HG03066 (cell line): ENCODE data around the gene MED12L.
"Not testable (repeated sequence)": the region's sequence is repeated elsewhere in the genome, so short reads cannot be mapped to it uniquely, and the experiment has no call there.

Experiments used
- ATAC-seq: cut with Tn5 transposase; IDR thresholded peaks from one replicate; pipeline ENCODE4 v1.9.1; 2021; ENCODE audit warnings: low read depth; ENCODE audit not compliant: unreplicated experiment

MED12L gene

DNA sequence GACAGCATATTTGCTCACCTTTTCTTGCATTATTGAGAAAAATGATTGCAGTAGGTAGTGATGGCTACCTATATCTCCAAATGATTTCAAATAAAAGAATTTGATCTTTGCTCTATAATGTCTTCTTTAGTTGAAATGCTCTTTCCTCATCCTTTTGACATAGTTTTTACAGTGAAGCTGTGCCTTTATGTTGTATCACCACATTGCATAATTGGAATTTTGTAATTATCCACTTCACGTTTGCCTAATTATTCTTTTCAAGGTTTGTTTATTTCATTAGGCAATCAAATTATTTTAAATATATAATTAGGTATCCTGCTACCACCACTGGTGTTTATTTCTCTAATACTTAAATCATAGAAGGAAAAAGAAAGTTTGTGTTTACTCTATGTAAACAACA is 265.2 kb downstream of the MED12L start:
- no peak for ATAC-seq

DNA sequence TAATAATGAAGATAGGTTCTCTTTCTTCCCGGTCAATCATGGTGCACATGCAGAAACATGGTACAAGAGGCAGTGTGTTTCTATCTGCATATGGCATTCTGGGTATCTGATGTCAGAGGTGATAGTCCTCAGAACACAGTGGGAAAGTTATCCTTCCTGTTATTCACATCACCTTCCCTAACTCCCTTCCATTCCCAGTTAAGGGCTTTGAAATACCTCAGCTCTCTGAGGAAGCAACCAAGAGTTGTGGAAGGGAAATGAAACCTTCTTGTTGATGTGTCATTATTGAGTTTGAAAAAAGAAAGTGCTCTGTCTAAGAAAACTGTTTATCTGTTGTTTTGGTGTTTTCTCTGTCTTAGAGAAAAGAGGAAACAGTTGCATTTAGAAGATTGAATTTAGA is 265.8 kb downstream of the MED12L start:
- peak; percentile 94 for ATAC-seq

DNA sequence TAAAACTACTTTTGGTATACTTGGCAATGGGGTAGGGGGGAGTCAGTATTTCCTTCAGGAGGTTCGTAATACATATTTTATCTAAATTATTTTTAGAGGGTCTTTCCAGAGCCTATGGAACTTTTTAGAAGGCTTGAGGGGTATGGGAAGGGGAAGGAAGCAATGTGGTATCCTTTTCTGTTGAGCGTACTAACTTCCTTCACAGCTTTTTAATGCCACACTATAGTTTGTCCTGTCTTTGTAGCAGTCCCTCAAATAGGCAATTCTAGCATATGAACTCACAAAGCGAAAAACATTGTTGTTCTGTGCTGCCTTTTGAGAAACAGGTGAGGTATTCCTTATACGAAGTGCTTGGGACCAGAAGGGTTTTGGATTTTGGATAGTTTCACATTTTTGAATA is 266.2 kb downstream of the MED12L start:
- peak; percentile 13 for ATAC-seq

DNA sequence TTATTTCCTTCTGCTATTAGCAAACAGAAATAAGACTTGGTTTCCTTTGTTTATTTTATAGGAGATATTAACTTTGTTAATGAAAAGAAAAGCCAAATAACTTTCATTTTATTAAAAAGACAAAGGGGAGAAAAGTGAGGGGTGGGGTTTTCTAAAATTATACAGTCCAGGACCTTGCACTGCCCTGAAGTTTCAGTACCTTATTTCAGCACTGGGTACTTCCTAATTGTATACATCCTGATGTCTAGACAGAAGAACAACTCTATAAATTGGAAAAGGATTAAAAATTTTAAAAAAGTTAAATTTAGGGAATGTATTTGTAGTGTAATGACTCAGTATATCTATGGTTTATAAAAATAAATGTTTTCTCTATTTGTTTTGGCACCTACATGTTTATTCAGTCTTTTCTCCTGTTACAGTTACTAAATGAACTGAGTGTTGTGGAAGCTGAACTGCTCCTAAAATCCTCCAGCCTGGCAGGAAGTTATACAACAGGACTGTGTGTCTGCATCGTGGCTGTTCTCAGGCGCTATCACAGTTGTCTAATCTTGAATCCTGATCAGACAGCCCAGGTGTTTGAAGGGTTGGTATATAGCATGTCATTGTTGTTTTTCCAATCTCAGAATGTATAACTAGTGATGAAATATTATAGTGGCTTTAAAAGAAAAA is 271.5 kb downstream of the MED12L start:
- ATAC-seq = no peak

DNA sequence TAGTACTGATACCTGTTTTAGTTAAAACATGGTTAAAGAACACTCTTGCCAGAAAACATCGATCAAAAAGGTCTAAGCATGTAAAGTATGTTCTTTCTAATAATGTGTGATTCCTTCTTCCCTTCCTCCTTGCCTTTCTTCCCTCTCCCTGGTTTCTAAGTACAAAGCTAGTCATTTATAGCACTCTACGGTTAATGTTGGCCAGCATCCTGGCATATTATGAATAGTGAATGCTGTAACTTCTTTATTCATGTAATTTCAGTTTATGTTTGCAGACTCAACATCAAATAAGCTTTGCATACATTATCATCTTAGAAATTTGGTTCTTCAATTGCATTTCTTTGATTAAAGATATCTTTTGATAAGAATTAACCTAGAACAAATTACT is 272.0 kb downstream of the MED12L start:
- no peak for ATAC-seq

DNA sequence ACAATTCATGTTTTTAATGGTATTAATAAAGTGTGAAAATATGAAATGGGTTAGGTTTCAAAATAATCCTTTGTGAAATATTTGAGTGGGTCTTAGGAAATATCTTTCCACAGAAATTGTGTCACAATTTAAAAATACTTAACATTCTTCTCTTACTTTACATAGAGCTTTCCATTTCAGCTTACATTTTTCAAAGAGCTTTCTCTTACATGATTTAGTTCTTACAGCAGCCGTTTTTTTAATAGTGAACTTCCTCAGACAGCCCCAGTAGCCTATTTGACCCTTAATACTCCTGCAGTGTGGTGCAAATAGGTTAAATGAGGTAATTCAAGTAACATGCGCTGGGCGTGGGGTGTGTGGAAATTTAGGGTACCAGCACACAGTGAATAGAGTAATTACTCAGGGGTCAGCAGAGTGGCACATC is 277.3 kb downstream of the MED12L start:
- ATAC-seq = no peak

DNA sequence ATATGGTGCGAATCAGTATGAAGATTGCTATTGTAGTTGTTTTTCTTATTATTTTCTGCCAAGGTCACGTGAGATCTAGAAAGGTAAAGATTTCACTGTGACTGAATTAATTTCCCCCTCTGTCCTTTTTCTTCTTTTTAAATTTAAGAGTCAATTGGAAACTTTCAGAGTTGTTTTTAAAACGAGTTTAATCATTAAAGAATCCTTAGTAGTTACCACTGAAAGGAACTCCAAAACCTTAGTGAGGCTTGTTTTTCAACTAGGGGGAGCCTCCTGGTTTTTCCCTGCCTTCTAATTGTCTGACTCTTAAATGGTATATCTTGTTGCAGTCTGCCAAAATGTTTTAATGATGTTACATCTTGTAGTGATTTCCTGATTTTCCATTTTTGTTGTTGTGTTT is 281.5 kb downstream of the MED12L start:
- ATAC-seq = no peak

DNA sequence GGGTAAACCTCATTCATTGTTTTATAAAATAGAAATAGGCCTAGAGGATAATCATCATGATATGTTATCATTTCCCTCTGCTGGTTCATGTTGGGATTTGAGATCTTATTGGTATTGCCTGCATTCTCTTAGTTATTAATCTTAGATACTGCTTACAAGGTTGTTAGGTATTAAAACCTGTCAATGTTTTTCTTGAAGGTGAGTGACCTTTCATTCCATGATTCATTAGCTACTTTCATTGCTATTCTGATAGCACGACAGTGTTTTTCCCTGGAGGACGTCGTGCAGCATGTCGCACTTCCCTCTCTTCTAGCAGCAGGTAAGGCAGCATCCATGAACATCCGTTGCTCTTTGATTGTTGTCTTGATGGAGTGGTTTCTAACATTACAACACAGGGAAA is 282.0 kb downstream of the MED12L start:
- no peak for ATAC-seq

DNA sequence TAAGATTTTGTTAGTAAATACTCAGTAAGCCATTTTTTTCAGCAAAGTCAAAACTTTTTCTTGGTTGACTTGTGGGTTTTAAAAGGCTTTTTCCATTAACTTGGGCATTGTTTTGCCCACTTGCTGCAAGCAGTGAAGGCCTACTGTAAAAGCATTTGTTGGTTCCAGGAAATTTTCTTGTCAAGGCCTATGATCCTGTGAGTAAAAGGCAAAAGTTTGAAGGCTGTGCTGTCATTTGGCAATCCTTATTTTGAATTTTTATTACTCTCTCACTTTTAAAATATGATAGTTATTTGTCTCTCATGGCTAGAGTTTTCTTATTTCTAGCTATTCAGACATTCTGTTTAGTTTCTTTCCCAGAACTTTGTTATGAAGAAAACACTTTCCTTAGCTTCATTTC is 286.1 kb downstream of the MED12L start:
- no peak for ATAC-seq

DNA sequence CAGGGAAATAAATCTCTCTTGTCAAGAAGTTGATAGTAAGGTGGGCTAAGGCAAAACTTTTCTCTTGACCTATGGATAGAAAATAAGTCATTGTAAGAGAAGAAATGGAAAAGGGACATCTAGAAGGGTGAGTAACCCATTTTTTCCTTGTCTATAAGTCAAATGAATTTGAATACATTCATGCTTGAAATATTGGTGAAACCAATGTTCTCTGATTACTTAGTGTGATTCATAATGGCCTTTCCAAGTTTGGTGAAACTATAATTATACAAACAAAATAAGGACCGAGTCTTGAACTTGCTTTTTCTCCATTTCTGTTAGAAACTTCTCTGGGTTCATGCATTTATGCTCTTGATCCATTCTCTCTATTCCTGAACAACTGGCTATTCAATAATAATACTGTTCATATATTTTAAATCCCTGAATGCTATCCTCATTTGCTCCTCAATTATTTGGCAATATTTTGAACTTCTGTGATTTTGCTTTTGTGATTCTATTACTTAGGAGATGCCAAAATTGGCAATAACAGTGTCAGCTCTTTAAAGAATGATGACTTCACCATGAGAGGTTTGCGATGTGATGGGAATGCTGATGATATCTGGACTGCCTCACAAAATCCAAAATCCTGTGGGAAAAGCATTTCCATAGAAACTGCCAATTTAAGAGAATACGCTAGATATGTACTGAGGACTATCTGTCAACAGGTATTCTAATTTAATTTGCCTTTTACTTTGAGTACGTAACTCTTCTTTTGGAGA is 286.8 kb downstream of the MED12L start:
- no peak for ATAC-seq

DNA sequence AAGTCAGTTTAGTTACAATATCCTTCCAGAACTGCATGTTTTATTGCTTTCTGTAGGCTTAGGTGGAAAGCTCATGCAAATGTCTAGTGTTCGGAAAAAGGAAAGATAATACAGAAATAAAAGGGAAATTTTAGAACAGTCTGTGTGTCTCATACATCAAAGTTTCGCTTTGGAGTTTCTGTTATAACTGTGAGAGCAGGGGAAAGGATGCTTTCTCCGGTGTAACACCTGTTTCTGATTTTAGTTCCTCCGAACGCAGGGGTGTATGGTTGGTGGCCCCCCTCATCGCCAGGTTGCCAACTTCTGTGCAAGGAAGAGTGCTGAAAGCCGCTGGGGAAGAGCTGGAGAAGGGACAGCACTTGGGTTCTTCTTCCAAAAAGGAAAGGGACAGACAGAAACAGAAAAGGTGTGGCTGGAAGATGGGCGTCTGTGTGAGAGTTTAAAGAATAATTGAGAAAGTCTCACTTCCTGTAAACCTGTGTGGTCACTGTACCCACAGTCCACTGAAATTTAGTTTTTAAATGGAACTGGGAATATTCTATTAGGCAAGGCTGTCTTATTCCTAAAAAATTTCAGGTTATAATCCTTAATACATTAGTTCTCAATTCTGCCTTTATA is 292.4 kb downstream of the MED12L start:
- ATAC-seq = no peak

DNA sequence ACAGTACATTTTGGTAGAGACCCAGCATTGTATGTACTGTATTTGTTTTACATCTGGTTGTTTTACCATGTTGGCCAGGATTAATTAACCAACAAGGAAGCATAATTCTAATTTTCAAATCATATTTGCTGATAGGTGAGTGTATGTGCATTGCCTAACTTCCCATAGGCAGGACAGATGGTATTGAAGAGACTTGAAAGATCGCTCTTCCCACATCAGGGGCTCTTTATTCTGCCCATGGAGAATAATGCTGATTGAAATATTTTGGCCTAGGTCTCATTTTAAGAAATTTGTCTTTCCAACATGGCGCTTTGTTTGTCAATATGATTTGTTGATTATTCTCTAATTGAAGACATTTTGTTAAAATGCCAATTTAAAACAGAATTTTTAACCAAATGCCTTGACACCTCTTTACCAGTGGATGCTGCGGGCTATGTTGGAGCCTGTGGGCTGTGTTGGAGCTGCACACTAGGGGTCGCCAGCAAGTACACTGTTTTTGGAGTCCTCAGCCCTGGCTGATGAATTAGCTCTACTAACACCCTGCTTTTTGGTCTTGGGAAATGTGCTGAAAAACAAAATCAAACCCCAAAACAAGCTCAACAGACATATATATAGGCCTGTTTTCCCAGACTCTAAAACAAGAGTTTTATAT is 293.7 kb downstream of the MED12L start:
- ATAC-seq = no peak

DNA sequence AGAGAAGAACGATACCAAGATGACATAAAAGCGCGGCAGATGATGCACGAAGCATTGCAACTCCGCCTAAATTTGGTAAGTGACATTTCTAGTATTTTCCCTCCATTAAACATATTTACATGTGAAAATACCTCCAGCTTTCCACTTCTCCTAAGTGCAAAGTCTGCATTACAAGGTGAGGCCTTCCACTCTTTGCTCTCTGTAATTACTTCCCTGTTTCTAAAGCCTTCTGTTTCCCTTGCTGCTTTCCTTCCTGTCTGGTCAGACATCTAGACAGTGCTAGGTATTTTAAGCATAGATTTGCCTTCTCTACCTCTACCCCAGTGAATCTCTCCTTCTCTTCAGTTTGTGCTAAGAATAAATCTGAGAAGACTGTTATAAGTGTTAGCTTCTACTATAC is 297.2 kb downstream of the MED12L start:
- peak; percentile 43 for ATAC-seq

DNA sequence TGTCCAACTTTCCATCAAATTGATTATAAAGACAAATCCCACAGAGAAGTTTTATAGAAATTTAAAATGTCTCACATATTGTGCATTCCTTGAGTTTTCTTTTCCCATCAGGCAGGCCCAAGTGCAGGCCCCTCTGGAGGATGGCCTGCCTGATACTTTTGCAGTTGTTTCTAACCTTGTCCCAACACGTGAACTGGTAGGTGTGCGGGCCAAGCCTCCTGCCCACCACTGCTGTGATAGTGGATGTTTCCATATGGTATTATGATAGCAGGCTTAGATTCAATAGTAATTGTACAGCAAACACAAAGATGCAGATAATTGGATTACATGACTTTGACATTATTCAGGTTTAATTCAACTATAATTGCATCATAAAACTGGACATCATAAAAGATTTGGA is 297.6 kb downstream of the MED12L start:
- ATAC-seq = peak; percentile 10

DNA sequence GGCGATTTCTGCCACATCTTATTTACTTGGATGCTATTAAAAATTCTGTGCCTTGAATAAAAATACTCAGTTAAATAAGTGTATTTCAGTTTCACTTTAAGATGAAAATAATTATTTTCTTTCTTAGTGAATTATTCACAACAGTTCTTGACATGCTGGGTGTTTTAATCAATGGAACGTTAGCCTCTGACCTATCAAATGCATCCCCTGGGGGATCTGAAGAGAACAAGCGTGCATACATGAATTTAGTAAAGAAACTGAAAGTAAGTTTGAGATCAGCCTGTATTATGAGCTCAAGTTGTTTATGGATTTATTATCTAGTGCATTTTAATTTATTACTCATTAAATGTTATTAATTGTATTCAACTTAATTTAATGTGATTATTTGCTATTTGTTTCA is 298.5 kb downstream of the MED12L start:
- ATAC-seq = peak; percentile 47

DNA sequence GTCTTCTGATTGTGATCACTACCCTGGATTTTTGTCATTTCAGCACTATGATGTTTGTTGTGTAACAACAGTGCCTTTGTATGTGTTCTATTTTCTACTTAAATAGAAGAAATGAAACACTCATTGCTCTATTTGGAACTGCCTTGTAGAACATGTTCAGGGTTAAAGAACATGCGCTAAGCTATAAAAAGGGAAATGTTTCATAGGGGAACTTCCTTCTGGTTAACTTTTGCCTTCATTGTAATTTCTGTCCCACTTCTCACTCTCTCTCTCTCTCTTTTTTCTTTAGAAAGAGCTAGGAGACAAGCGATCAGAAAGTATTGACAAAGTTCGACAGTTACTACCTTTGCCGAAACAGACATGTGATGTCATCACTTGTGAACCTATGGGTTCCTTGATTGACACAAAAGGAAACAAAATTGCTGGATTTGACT is 299.3 kb downstream of the MED12L start, which contains the start of gene P2RY12:
TSS of gene P2RY12 (minus strand) at position 13 of the 434 bp plus-strand sequence. CDS start 45,908 bp downstream, outside the sequence.
- peak; percentile 25 for ATAC-seq

DNA sequence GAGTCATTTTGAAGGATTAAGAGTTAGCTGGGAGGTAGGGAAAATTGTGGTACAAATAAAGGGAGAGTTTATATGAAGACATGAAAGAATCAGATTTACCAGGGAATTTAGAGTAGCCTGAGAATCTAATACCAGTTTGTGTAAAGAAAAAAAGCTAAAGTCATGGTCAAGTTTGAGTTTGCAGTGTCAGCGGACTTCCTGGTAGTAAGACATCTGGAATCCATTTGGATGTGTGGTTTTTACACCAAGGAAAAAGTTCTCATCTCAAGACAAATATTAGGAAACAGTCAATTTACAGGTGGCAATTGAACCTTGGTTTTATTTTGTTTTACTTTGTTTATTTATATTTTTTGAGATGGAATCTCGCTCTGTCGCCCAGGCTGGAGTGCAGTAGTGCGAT is 300.6 kb downstream of the MED12L start:
- no peak for ATAC-seq

DNA sequence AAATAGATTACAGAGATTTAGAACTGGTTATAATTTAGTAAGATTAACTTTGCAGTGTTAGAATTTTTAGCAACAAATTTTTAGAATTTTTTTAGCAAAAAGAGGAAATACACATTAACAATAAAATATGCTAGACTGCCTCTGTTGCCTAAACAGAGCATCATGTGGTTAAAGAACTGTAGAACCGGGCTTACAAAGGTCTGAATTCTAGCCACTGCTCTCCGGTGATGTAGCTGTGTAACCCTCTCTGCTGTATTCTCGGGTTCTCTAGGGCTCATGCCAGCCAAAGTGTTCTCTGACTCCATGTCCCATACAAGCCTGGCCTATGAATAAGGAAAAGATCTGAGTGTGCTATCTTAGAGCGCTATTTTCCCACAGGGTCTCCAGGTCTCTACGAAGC is 302.0 kb downstream of the MED12L start:
- ATAC-seq = no peak

DNA sequence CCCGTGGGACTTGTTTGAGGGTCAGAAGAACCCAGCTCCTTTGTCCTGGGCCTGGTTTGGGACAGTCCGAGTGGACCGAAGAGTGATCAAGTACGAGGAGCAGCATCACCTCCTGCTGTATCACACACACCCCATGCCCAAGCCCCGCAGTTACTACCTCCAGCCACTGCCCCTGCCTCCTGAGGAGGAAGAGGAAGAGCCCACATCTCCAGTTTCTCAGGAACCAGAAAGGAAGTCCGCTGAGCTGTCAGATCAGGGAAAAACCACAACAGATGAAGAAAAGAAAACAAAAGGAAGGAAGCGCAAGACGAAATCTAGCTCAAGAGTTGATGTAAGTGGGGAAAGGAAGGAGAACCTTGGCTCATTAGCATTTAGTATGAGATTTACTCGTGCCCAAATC is 302.4 kb downstream of the MED12L start:
- ATAC-seq = no peak

DNA sequence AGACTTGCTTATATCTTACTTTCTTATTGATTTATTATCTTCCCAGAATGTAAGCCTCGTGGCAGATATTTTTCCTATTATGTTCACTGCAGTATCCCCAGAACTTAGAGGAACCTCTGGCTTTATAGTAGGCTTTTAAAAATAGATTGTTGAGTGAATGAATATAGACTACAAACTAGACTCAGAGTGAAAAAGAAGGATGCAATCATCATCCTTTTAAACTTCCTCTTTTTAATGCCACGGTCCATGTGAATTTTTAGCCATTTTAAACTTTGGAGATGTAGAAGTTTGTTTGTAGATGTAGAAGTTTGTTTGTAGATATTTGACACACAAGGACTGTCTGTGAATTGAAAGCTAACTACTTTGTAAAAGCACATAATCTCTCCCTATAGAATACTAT is 306.3 kb downstream of the MED12L start:
- no peak for ATAC-seq

DNA sequence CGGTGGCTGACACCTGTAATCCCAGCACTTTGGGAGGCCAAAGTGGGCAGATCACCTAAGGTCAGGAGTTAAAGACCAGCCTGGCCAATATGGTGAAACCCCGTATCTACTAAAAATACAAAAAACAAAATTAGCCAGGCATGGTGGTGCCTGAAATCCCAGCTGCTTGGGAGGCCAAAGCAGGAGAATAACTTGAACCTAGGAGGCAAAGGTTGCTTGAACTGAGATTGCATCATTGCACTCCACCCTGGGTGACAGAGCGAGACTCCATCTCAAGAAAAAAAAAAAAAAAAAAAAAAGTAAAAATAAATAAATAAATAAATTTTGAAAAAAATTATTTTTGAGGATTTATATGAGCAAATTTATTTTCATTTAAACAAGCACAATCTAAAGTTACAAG is 306.7 kb downstream of the MED12L start:
- not testable (repeated sequence) for ATAC-seq
